Embryonic facial prominence (tissue), 1 donor: ENCODE data around the gene FSTL3.
"Not testable (repeated sequence)": the region's sequence is repeated elsewhere in the genome, so short reads cannot be mapped to it uniquely, and the experiment has no call there.

Source experiments
- DNase-seq: peaks from one replicate; pipeline ENCODE4 v3.0.0-alpha.2; 2016; ENCODE audit errors: extremely low spot score

FSTL3 gene

GRCh38 chr19:682678-683320 lies 6.6 kb downstream of the FSTL3 start:
- DNase-seq = no peak

- no peak for DNase-seq
Observed at GRCh38 chr19:685454-685931, 9.3 kb downstream of the FSTL3 start.

- no peak for DNase-seq
Observed at GRCh38 chr19:686589-687297, 10.6 kb downstream of the FSTL3 start.

DNA sequence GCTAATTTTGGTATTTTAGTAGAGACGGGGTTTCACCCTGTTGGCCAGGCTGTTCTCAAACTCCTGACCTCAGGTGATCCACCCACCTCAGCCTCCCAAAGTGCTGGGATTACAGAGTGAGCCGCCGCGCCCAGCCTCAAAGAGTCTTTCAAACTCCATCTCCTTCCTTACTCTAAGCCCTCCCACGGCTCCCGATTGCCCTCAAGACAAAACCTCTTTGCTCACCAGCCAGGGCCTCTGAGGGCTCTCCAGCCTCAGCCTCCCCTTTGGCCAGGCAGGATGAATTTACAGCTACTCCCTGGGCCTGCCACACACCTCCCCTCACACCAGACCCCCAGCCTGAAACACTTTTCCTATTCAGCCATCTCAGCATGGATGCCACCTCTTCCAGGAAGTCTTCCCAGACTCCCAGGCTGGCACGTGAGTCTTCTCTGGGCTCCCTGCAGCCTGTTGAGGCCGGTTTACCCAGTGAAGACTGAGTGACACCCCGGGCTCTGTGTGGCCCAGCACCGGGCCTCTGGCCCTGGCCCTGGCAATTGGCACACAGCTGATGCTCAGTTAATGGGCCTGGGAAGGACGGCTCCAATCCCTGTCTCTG lies 11.5 kb downstream of the FSTL3 start:
- no peak for DNase-seq

DNA sequence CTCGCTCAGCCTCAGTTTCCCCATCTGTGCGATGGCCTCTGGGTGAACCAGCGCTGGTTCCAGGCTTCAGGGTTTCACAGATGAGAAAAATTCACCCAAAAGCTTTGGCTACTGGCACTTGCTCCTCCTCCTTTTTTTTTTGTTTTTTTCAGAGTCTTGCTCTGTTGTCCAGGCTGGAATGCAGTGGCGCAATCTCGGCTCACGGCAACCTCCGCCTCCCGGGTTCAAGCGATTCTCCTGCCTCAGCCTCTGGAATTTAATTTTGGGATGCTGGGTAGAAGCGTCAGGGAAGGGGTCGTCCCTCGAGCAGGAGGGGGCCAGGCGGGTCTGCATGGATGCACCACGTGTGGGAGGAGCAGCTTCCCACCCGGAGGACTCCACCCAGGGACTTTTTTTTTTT lies 12.0 kb downstream of the FSTL3 start:
- no peak for DNase-seq

GRCh38 chr19:688992-689391 lies 12.8 kb downstream of the FSTL3 start:
- DNase-seq = no peak

DNA sequence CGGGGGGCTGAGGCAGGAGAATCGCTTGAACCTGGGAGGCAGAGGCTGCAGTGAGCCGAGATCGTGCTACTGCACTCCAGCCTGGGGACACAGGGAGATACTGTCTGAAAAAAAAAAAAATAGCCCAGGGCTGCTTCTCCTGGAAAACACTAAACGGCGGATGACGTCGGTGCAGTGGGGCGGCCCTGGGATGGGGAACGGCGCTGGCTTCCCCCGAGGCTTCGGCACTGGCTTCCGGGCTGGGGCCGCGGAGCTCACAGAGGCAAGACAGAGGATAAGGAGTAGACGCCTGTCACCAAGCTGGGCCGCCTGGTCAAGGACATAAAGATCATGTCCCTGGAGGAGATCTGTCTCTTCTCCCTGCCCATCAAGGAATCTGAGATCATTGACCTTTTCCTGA lies 14.0 kb downstream of the FSTL3 start:
- DNase-seq = no peak

DNA sequence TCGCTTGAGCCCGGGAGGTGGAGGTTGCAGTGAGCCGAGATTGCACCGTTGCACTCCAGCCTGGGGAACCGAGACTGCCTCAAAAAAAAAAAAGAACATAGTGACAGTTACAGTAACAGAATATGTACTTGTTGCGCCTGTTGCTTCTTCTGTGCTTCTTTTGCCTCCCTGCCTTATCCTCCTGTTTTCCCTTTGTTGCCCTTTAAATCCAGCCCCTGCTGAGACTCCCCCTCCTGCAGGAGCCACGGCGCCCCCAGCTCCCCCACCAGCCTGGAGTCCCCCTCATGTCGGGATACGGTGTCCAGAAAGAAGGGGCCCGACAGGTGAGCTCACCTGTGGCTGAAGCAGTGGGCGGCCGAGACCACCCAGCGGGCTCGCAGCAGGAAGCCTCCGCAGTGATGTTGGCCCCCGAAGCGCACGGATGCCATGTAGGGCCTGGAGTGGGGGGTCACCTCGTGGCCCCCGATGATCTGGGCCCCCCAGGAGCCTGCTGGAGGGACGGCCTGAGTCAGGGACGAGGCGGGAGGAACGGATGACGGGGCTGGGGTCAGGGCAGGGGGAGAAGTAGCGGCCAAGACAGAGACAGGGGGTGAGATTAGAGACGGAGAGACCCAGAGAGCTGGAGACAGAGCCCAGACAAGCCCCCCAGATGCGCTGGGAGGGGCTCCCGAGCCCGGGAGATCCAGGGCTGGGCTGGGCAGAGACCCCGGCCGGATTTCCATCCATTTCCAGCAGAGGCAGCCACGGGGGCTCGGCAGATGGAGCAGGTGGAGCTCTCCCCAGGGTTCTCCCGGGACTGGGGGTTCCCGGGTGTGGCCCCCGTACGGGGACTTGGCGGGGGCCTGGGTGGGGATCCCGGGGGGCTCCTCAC lies 18.5 kb downstream of the FSTL3 start:
- DNase-seq = no peak

- no peak for DNase-seq
Observed at GRCh38 chr19:695352-695949, 19.3 kb downstream of the FSTL3 start, which contains the start of gene PRSS57. Gene PRSS57, minus strand, starts transcription at chr19:695452. Its CDS starts 22 bp downstream, at chr19:695430.

DNA sequence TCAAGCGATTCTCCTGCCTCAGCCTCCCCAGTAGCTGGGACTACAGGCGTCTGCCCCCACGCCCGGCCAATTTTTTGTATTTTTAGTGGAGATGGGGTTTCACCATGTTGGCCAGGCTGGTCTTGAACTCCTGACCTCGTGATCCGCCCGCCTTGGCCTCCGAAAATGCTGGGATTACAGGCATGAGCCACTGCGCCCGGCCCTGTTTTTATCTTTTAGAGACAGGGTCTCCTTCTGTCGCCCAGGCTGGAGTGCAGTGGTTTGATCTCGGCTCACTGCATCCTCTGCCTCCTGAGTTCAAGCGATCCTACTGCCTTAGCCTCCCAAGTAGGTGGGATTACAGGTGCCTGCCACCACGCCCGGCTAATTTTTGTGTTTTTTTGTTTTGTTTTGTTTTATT lies 22.3 kb downstream of the FSTL3 start:
- not testable (repeated sequence) for DNase-seq

GRCh38 chr19:699885-700284 lies 23.7 kb downstream of the FSTL3 start:
- not testable (repeated sequence) for DNase-seq

DNA sequence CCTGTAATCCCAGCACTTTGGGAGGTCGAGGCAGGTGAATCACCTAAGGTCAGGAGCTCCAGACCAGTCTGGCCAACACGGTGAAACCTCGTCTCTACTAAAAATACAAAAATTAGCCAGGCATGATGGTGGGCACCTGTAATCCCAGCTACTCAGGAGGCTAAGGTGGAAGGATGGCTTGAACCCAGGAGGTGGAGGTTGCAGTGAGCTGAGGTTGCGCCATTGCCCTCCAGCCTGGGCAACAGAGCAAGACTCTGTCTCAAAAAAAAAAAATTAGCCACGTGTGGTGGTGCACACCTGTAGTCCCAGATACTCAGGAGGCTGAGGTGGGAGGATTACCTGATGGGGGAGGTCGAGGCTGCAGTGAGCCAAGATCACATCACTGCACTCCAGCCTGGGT lies 26.7 kb downstream of the FSTL3 start:
- DNase-seq = not testable (repeated sequence)

GRCh38 chr19:703329-703650 lies 27.1 kb downstream of the FSTL3 start:
- no peak for DNase-seq

DNA sequence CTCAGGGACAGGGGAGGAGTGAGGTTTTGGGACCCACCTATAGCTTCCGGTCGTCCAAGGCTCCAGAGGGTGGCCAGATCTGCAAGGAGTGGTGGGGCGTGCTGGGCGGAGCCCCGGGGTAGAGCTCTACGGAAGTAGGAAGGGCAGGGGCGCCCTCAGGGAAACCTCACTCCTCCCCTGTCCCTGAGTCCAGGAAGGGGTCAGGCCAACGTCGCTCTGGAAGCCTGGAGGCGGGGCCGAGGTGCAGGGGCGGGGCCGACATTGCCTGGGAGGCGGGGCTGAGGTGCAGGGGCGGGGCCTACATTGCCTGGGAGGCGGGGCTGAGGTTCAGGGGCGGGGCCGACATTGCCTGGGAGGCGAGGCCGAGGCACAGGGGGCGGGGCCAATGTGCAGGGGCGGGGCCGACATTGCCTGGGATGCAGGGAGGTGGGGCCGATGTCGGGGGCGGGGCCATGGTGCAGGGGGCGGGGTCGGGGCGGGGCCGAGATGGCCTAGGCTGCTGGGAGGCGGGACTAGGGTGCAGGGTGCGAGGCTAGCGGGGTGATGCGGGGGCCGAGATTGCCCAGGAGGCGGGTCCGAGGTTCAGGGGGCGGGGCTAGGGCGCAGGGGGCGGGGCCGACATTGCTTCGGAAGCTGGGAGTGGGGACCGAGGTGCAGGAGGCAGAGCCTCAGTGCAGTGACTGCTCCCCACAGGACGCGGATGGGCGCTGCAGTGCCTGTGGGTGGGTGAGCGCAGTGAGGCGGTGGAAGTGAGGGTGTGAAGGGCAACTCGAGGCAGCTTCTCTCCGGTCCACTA lies 27.7 kb downstream of the FSTL3 start:
- DNase-seq = no peak

GRCh38 chr19:704447-704741 lies 28.2 kb downstream of the FSTL3 start:
- no peak for DNase-seq

- DNase-seq = no peak
Observed at GRCh38 chr19:708154-709143, 32.3 kb downstream of the FSTL3 start, which contains the start of gene PALM. Gene PALM, plus strand, starts transcription at chr19:708935. Its CDS starts 212 bp downstream, at chr19:709147.

DNA sequence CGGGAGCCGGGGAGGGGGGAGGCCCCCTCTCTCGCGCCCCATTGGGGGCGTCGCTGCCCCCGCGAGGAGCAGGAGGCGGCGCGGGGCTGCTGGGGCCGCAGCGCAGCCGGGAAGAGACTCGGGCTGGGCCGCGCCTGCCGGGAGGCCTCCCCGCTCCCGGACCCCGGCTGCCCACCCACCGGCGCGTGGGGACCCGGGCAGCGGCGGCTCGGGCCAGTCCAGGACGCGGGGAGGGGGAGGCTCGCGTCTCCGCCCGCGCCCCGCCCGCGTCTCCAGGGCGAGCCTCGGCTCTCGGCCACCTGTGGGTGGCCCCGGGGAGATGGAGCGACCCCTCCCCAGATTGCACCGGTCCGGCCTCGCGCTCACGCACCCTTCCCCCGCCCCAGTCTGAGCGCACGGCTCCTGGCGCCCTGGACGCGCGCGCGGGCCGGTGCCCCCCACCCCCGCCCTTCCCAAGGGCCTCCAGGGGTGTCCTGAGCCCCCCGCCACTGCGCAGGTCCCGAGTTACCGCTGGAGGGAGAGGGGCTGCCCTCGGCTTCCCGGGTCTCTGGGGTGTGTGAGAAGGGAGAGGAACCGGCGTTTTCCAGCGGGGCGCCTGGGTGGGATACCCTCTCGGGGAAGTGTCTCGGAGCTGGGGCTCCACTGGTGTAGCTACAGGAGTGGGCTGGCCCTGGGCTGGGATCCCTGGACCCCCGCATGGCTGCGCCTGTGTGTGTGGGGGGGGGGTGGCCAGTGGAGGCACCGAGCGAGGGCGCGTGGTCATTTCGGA lies 33.2 kb downstream of the FSTL3 start:
- no peak for DNase-seq

DNA sequence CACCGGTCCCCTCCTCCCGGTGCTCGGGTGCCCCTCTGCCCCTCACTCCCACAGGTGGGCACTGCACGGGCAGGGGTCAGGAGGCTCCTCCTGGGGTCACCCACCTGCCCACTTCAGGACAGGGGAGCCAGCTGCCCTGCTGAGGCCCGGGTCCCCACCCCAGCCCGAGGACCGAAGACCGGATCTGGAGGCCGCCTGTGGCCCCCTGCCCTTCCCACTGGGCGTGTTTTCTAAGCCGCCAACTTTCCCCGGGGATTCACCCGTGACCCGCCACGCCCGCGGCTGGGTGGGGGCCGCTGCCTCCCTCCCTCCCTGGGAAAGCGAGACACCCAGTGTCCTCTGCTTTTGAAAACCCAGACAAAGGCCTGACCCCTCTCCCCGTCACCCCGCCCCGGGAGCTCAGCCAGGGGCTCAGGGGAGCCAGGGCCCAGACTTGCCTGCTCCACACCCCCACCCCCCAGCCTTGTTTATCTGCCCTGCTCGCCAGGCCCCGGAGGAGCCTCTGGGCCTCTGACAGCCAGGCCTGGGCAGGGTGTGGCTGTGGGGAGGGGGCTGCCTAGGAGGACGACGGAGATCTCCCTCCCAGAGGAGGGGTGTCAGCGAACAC lies 33.9 kb downstream of the FSTL3 start:
- DNase-seq = no peak

DNA sequence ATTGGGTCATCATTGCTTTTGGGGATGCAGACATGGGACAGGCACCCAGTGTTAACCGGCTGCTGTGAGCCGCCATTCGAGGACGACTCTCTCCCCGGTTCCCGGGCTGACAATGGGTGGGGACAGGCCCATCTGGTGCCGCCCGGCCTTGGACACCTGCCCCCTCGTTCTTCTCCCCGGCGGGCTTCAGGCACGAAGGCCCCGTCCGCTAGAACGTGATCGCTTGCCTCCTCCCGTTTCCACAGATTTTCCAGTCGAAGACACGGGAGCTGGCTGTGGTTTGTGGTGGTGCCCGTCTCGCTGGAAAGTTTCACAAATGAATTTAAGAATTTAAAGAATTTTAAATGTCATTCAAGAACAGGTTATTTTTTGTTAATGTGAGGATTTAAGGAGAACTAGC lies 34.6 kb downstream of the FSTL3 start:
- DNase-seq = no peak
